IPS-NIHi11 (cell line): ENCODE results near the gene DDX1.

Experiments used
- DNase-seq: peaks from one replicate; pipeline ENCODE4 v3.0.0; 2012; ENCODE audit warnings: mixed read lengths, low spot score

Gene DDX1

GRCh38 chr2:15562354-15563031 lies 29.2 kb upstream of the DDX1 start:
- no peak for DNase-seq

- no peak for DNase-seq
Measured at GRCh38 chr2:15563227-15564100, 28.2 kb upstream of the DDX1 start.

GRCh38 chr2:15565392-15565791 lies 26.3 kb upstream of the DDX1 start:
- no peak for DNase-seq

- no peak for DNase-seq
Measured at GRCh38 chr2:15565994-15566671, 25.5 kb upstream of the DDX1 start.

- DNase-seq: no peak
Measured at GRCh38 chr2:15566912-15567311, 24.8 kb upstream of the DDX1 start.

GRCh38 chr2:15568874-15569273 lies 22.8 kb upstream of the DDX1 start:
- no peak for DNase-seq

GRCh38 chr2:15570104-15570503 lies 21.6 kb upstream of the DDX1 start:
- no peak for DNase-seq

- DNase-seq: no peak
Measured at GRCh38 chr2:15571729-15572128, 19.9 kb upstream of the DDX1 start.

- peak; percentile 76 for DNase-seq
Measured at GRCh38 chr2:15577071-15577735, 14.5 kb upstream of the DDX1 start.

GRCh38 chr2:15579641-15580040 lies 12.0 kb upstream of the DDX1 start:
- no peak for DNase-seq

- DNase-seq: no peak
Measured at GRCh38 chr2:15580451-15580850, 11.2 kb upstream of the DDX1 start.

- DNase-seq: no peak
Measured at GRCh38 chr2:15582710-15583357, 8.8 kb upstream of the DDX1 start.

- DNase-seq: no peak
Measured at GRCh38 chr2:15583826-15584225, 7.8 kb upstream of the DDX1 start.

- no peak for DNase-seq
Measured at GRCh38 chr2:15584316-15584715, 7.4 kb upstream of the DDX1 start.

GRCh38 chr2:15584767-15585469 lies 6.8 kb upstream of the DDX1 start:
- no peak for DNase-seq

- DNase-seq: peak; percentile 51
Measured at GRCh38 chr2:15588329-15588919, 3.2 kb upstream of the DDX1 start.

- no peak for DNase-seq
Measured at GRCh38 chr2:15591373-15591691, 336 bp upstream of the DDX1 start.

- no peak for DNase-seq
Measured at GRCh38 chr2:15593327-15593705, 1.6 kb downstream of the DDX1 start.

GRCh38 chr2:15594291-15595256 lies 2.9 kb downstream of the DDX1 start:
- DNase-seq: no peak
